Muscle of leg (tissue), 11 donors: ENCODE measurements around the gene PNMA8A. TPM values are rescaled to one million over a fixed set of nuclear protein-coding genes. Genes with fewer than 3 reads are reported as not detected.

ENCODE experiments used
- DNase-seq: peaks from one replicate; pipeline ENCODE4 v3.0.0; 2013
- H3K27ac ChIP-seq: one replicate; pipeline ENCODE4 v1.5.1; 2013; ENCODE audit warnings: mild to moderate bottlenecking, low read length, control low read depth
- H3K27me3 ChIP-seq: one replicate; pipeline ENCODE4 v1.6.1; 2013; ENCODE audit warnings: low read length; ENCODE audit not compliant: control insufficient read depth, insufficient read depth
- H3K36me3 ChIP-seq: one replicate; pipeline ENCODE4 v1.6.1; 2013; ENCODE audit warnings: low read length; ENCODE audit not compliant: control insufficient read depth, insufficient read depth
- H3K4me1 ChIP-seq: one replicate; pipeline ENCODE4 v1.6.1; 2013; ENCODE audit warnings: low read length; ENCODE audit not compliant: control insufficient read depth, insufficient read depth
- H3K4me3 ChIP-seq: one replicate; pipeline ENCODE4 v1.5.1; 2013; ENCODE audit warnings: low read length, control low read depth
- H3K9me3 ChIP-seq: replicated peaks from 2 replicates; pipeline ENCODE4 v1.6.1; 2013; ENCODE audit warnings: low read depth, low read length; ENCODE audit not compliant: control insufficient read depth
- WGBS: methylation state at CpG from one replicate; pipeline ENCODE4 v1.1.5; 2013; ENCODE audit warnings: missing lambda C conversion rate; ENCODE audit not compliant: insufficient coverage; 5-methylcytosine and 5-hydroxymethylcytosine counted together
- polyA plus RNA-seq, 8 donors: library from polyadenylated mRNA; unstranded; fragments of 120-200 nt; gene quantifications; one replicate each; pipeline versions ENCODE4 v1.2.1 to v1.2.3, GENCODE V29; 2013; ENCODE audit warnings: inconsistent platforms in 1 of 8, low replicate concordance in 1 of 8; ENCODE audit not compliant: insufficient read length in 8 of 8, insufficient read depth in 1 of 8
- total RNA-seq: library from RNA; stranded (reverse); fragments of 120-200 nt; gene quantifications from one replicate; pipeline ENCODE4 v1.2.4, GENCODE V29; 2013

PNMA8A gene
- total and polyA plus RNA-seq, 9 donors = 34.2 to 63.9 (median 54.1) TPM

DNA sequence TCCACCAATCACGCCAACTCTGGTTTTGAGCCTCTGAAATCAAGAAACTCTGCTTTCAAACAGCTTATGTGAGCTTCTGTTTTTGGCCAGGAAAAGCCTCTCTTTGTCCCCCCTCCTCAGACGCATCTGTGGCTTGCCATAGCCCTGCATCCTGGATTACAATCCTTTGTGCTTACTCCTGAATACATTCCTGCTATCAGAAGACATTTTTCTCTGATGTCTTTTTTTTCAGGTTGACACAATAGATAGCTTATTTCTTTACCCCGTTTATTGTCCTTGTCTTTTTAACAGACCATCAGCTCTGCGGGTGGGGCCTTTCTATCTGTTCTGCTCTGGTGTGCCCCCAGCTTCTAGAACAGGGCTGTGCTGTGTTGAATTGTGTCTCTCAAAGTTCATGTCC is 13.3 kb upstream of the PNMA8A start:
- Histone ChIP-seq H3K36me3 (no peaks in the 10 kb centered on the region), H3K4me1 (peaks cover 56% of the 10 kb centered on the region), H3K4me3 (no peak overlapping the region), H3K9me3 (no peaks in the 10 kb centered on the region), H3K27ac (no peak overlapping the region), H3K27me3 (peaks cover 19% of the 10 kb centered on the region)
- peak; percentile 35 for DNase-seq
- WGBS = 41% methylated on average over 3 of the region's 4 CpGs

DNA sequence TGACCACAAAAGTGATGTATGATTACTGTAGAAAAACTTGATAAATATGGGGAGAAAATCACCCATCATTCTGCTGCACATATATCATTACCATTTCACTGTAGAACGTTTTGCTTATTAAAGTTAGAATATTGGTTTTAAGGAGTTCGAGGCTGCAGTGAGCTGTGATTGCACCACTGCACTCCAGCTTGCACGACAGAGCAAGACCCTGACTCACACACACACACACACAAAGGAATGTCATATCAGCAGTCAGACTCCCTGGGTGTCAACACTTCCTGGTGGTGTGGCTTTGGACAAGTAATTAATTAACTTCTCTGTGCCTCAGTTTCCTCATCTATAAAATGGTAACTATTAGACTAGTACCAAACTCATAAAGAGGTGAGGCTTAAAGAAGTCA is 11.3 kb upstream of the PNMA8A start:
- no peak for DNase-seq
- no peaks in the 10 kb centered on the region for H3K36me3 ChIP-seq
- no peak overlapping the region for H3K4me3 ChIP-seq
- H3K9me3 ChIP-seq = no peaks in the 10 kb centered on the region
- peaks cover 3% of the 10 kb centered on the region for H3K27me3 ChIP-seq
- WGBS = no CpG with 5 or more reads among the region's 3 CpGs
- peak overlapping the region; percentile 99 for H3K27ac ChIP-seq
- H3K4me1 ChIP-seq = peaks cover 53% of the 10 kb centered on the region

DNA sequence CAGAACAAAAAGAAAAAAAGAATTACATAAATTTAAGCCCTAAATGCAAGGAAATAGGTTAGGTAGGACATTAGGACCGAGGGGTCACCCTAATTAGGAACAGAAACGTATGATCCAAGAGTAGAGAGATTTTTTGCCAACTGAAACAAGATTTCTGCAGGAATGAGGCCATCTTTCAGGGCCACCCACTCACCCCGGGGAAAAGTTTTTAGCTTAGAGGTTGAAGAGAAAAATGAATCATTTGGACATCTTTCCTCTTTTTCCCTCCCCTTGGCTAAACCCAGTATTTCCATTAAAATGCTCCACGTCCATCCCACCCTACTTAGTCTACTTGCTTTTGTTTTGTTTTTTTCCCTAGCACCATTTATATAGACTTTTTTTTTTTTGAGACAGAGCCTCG is 10.6 kb upstream of the PNMA8A start:
- Histone ChIP-seq H3K9me3 (no peaks in the 10 kb centered on the region), H3K4me3 (no peak overlapping the region), H3K27me3 (no peaks in the 10 kb centered on the region), H3K4me1 (peaks cover 47% of the 10 kb centered on the region), H3K36me3 (no peaks in the 10 kb centered on the region), H3K27ac (peak overlapping the region; percentile 99)
- 33% methylated on average over 1 of the region's 5 CpGs for WGBS
- DNase-seq = peak; percentile 98

DNA sequence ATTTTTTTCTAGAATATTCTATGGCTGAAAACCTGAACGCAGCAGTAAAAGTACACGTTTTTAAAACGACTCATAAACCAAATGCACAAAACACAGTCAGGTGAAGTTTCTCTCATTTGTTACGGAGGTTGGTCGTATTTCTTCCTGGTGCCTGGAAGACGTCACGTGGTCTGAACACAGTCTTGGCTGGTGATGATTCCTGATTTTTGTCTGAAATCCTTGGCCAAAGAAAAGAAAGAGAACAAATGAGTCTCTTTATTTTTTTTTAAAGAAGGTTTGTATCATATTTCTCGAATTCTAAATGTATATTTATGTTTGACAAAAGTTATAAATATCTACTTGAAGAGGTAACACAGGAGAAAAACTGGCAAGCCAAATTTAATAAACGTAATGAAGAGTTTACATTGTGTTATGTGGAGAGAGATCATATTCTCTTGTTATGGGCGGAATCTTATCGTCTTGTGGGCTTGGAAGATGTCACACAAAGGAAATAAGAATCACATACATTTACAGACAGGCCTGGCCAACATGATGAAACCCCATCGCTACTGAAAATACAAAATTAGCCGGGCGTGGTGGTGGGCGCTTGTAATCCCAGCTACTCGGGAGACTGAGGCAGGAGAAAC is 10.0 kb upstream of the PNMA8A start:
- DNase-seq = peak; percentile 91
- 31% methylated on average over 4 of the region's 16 CpGs for WGBS
- no peaks in the 10 kb centered on the region for H3K27me3 ChIP-seq
- H3K4me3 ChIP-seq = no peak overlapping the region
- no peaks in the 10 kb centered on the region for H3K9me3 ChIP-seq
- peak overlapping the region; percentile 99 for H3K27ac ChIP-seq
- peaks cover 46% of the 10 kb centered on the region for H3K4me1 ChIP-seq
- H3K36me3 ChIP-seq = no peaks in the 10 kb centered on the region

DNA sequence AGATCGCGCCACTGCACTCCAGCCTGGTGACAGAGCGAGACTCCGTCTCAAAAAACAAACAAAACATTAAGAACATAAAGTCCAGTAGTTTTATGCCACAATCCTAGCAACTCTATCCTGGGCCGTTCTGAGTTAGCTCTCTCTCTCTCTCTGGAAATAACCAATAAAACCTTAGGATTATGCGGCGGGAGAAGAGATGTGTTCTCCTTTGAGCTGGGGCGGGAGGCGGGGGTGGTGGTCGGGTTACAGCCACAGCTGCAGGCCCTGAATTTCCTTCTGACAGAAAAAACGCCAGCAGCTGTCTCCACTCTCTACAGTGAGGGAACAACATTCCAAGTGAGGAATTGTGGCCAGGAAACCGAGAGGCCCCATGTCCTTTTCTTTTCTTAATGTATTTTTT is 9.1 kb upstream of the PNMA8A start:
- H3K27me3 ChIP-seq = no peaks in the 10 kb centered on the region
- H3K9me3 ChIP-seq = no peaks in the 10 kb centered on the region
- H3K4me1 ChIP-seq = peaks cover 48% of the 10 kb centered on the region
- peak; percentile 99 for DNase-seq
- H3K36me3 ChIP-seq = no peaks in the 10 kb centered on the region
- peak overlapping the region; percentile 5 for H3K4me3 ChIP-seq
- H3K27ac ChIP-seq = peak overlapping the region; percentile 99
- no CpG with 5 or more reads among the region's 12 CpGs for WGBS

DNA sequence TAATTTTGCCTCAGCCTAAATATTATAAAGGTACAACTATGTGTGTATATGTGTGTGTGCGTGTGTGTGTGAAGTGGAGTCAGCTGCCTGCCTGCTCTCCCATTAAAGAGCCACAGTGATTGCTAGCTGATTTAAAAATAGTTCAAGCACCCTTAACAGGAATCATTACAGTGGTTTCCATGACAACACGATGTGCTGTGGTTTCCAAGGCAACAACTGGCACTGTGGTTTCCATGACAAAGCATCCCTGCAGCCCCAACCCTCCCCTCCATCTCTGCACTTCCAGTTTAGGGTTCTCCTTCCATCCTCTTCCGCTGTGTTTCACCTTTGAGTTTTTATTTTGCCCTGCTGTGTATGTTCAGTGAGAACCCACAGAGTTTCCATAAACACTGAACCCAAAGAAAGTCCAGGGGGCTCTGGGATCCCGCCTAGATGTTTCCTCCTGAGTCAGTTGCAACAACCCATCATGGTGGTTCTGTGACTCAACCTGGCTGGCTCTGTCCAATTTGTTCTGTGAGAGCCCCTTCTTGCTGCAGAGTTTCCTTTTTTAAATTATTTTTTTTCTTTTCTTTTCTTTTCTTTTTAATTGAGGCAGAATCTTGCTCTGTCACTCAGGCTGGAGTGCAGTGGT is 7.1 kb upstream of the PNMA8A start:
- Histone ChIP-seq H3K4me3 (no peak overlapping the region), H3K27ac (peak overlapping the region; percentile 79), H3K4me1 (peaks cover 46% of the 10 kb centered on the region), H3K36me3 (no peaks in the 10 kb centered on the region), H3K27me3 (no peaks in the 10 kb centered on the region), H3K9me3 (no peaks in the 10 kb centered on the region)
- 47% methylated on average over 3 of the region's 4 CpGs for WGBS
- peak; percentile 84 for DNase-seq

DNA sequence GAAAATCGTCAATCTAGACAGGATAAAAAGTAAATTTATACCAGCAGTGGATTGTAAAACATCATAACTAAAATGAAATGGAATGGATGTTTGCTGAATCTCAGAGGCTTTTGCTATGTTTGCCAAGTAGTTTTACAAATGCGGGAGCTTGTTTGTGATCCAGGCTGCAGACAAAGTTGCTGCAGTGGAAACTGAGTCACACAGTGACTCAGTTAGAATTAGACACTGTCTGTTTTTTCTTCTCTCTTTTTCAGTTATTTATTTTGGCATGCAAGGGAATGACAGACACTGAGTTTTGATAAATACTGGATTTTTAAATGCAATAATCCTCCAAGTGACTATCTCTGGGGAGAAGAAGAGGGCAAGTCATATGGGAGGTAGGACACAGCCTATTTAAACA is 4.6 kb upstream of the PNMA8A start:
- Histone ChIP-seq H3K36me3 (no peaks in the 10 kb centered on the region), H3K27me3 (no peaks in the 10 kb centered on the region), H3K4me3 (no peak overlapping the region), H3K27ac (no peak overlapping the region), H3K4me1 (peaks cover 50% of the 10 kb centered on the region), H3K9me3 (no peaks in the 10 kb centered on the region)
- no peak for DNase-seq
- no CpG with 5 or more reads among the region's 2 CpGs for WGBS

DNA sequence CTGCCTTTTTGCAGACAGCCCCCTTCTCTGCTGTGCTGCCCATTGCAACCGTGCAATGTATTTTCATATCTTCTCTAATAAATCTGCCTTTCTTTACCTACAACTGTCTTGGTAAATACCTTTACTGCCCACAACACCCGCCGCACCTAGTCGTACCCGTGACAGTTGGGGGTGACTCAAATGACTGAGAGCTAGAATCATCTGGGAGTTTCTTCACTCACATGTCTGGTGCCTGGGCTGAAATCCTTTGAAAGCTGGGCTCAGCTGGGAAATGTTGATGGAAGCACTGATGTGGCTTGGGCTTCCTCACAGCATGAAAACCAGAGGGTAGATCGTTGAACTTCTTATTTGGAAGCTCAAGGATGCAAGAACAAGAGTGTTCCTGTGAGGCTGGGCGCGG is 2.8 kb upstream of the PNMA8A start:
- 89% methylated on average over 6 of the region's 8 CpGs for WGBS
- H3K9me3 ChIP-seq = no peaks in the 10 kb centered on the region
- peaks cover 3% of the 10 kb centered on the region for H3K27me3 ChIP-seq
- H3K4me3 ChIP-seq = no peak overlapping the region
- peaks cover 5% of the 10 kb centered on the region for H3K36me3 ChIP-seq
- DNase-seq = no peak
- peaks cover 54% of the 10 kb centered on the region for H3K4me1 ChIP-seq
- no peak overlapping the region for H3K27ac ChIP-seq

DNA sequence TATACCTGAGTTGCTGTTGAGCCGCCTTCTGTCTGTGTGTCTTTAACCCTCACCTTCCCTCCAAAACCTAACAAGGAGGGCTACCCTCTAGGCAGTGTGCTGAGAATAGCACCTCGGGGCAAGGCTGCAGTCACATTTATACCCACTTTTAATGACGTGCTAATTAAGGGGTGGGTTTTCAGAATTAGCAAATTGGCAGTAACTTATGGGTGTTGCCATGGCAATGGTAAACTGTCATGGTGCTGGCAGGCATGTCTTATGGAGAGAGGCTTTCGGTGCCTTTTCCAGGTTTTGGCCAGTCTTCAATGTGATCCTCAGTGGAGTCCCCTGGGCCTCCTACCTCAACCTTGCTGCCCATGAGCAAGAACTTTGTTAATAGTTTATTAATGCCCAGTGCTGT is 1.2 kb upstream of the PNMA8A start:
- Histone ChIP-seq H3K36me3 (peaks cover 14% of the 10 kb centered on the region), H3K4me3 (no peak overlapping the region), H3K27me3 (peaks cover 3% of the 10 kb centered on the region), H3K27ac (peak overlapping the region; percentile 95), H3K4me1 (peaks cover 53% of the 10 kb centered on the region), H3K9me3 (no peaks in the 10 kb centered on the region)
- 80% methylated on average over 2 of the region's 4 CpGs for WGBS
- DNase-seq = peak; percentile 16

DNA sequence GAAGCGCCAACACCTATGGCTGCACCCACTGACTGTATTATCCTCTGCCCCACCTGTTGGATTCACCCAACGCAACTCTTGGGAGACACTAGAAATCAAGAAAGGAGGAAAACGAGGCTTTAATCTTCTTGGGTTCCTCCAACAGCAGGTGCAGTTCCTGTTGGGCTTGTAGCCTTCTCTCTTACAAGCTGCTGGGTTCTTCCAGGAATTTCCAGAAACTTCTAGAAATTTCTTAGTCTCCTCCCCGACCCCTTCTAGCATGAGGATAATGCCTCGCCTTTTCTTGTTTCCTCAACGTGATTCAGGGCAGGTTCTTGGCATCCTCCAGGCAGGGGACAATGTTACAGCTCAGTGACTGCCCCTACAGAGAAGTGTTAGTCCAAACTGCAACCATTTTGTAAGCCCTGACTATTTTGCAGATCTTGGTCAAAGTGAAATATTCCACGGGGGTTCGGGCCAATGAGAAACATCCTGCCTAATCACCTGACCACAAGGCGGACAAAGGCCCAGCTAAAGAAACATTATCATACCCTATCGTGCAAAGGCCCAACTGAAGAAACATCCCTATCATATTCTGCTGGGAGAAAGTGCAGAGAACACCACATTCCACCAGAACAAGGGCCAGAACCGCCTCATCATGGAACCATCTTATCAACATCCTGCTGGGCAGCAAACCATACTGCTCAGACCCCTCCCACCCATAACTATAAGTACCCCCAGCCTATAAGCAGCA is 614 bp upstream of the PNMA8A start:
- Histone ChIP-seq H3K4me3 (peak overlapping the region; percentile 61), H3K9me3 (no peaks in the 10 kb centered on the region), H3K36me3 (peaks cover 15% of the 10 kb centered on the region), H3K27ac (peak overlapping the region; percentile 95), H3K27me3 (peaks cover 3% of the 10 kb centered on the region), H3K4me1 (peaks cover 57% of the 10 kb centered on the region)
- WGBS = 50% methylated on average over 7 of the region's 11 CpGs
- DNase-seq = peak; percentile 59
